H9 (cell line): ENCODE results near the gene ETV6. TPM values are rescaled to one million over a fixed set of nuclear protein-coding genes. Genes with fewer than 3 reads are reported as not detected.

Source experiments
- DNase-seq: peaks from one replicate; pipeline ENCODE4 v3.0.0-alpha.2; 2017
- H2AFZ ChIP-seq: one replicate; pipeline ENCODE4 v1.6.1; 2013; ENCODE audit warnings: mild to moderate bottlenecking, low read length, control low read depth, moderate library complexity
- H2AK5ac ChIP-seq: 2 replicates; pipeline ENCODE4 v1.6.1; 2013; ENCODE audit warnings: low read length, control low read depth, mixed read lengths; ENCODE audit not compliant: insufficient read length
- H2BK120ac ChIP-seq: one replicate; pipeline ENCODE4 v1.6.1; 2013; ENCODE audit warnings: low read depth, mild to moderate bottlenecking, low read length, control low read depth, inconsistent platforms; ENCODE audit not compliant: poor library complexity, severe bottlenecking
- H2BK12ac ChIP-seq: 2 replicates; pipeline ENCODE4 v1.6.1; 2013; ENCODE audit warnings: low read length, control low read depth, mixed read lengths, low read depth; ENCODE audit not compliant: insufficient read length
- H2BK15ac ChIP-seq: 2 replicates; pipeline ENCODE4 v1.6.1; 2013; ENCODE audit warnings: low read depth, low read length, control low read depth
- H2BK20ac ChIP-seq: one replicate; pipeline ENCODE4 v1.6.1; 2013; ENCODE audit warnings: low read depth, mild to moderate bottlenecking, low read length, control low read depth, inconsistent platforms; ENCODE audit not compliant: poor library complexity, severe bottlenecking
- H2BK5ac ChIP-seq: 2 replicates; pipeline ENCODE4 v1.6.1; 2013; ENCODE audit warnings: low read length, control low read depth, mixed read lengths; ENCODE audit not compliant: insufficient read length
- H3K14ac ChIP-seq: 2 replicates; pipeline ENCODE4 v1.6.1; 2013; ENCODE audit warnings: low read length, control low read depth; ENCODE audit not compliant: insufficient read depth
- H3K18ac ChIP-seq: 2 replicates; pipeline ENCODE4 v1.6.1; 2013; ENCODE audit warnings: low read depth, mild to moderate bottlenecking, mixed read lengths, low read length, control low read depth; ENCODE audit not compliant: insufficient read length
- H3K23ac ChIP-seq: 2 replicates; pipeline ENCODE4 v1.6.1; 2013; ENCODE audit warnings: low read length, control low read depth, mixed read lengths, low read depth; ENCODE audit not compliant: insufficient read length
- H3K23me2 ChIP-seq: 2 replicates; pipeline ENCODE4 v1.6.1; 2013; ENCODE audit warnings: low read depth, mild to moderate bottlenecking, mixed read lengths, low read length, control low read depth; ENCODE audit not compliant: insufficient read length, poor library complexity, severe bottlenecking
- H3K27ac ChIP-seq: 2 replicates; pipeline ENCODE4 v1.5.1; 2013; ENCODE audit warnings: low read length, control low read depth, mixed read lengths, low read depth; ENCODE audit not compliant: insufficient read length
- H3K27me3 ChIP-seq: 2 replicates; pipeline ENCODE4 v1.6.1; 2013; ENCODE audit warnings: low read length, control low read depth, inconsistent platforms; ENCODE audit not compliant: insufficient read depth
- H3K4ac ChIP-seq: 2 replicates; pipeline ENCODE4 v1.6.1; 2013; ENCODE audit warnings: low read depth, mild to moderate bottlenecking, control low read depth, inconsistent platforms, low read length, moderate library complexity
- H3K4me1 ChIP-seq: 2 replicates; pipeline ENCODE4 v1.6.1; 2013; ENCODE audit warnings: low read length, control low read depth, inconsistent platforms; ENCODE audit not compliant: insufficient read depth
- H3K4me2 ChIP-seq: 2 replicates; pipeline ENCODE4 v1.6.1; 2013; ENCODE audit warnings: low read length, control low read depth, mixed read lengths; ENCODE audit not compliant: insufficient read length, insufficient read depth
- H3K56ac ChIP-seq: 2 replicates; pipeline ENCODE4 v1.6.1; 2013; ENCODE audit warnings: low read depth, mild to moderate bottlenecking, mixed read lengths, low read length, control low read depth; ENCODE audit not compliant: insufficient read length
- H3K79me1 ChIP-seq: 2 replicates; pipeline ENCODE4 v1.6.1; 2013; ENCODE audit warnings: low read depth, mild to moderate bottlenecking, moderate library complexity, low read length, control low read depth, inconsistent platforms; ENCODE audit not compliant: insufficient read depth, poor library complexity, severe bottlenecking
- H3K79me2 ChIP-seq: 2 replicates; pipeline ENCODE4 v1.6.1; 2013; ENCODE audit warnings: low read length, control low read depth, inconsistent platforms; ENCODE audit not compliant: insufficient read depth
- H3K9ac ChIP-seq: 2 replicates; pipeline ENCODE4 v1.6.1; 2013; ENCODE audit warnings: low read length, control low read depth, mixed read lengths; ENCODE audit not compliant: insufficient read length; ENCODE audit errors: extremely low read depth
- H3K9me3 ChIP-seq: one replicate; pipeline ENCODE4 v1.6.1; 2013; ENCODE audit warnings: low read depth, low read length, inconsistent platforms; ENCODE audit not compliant: control insufficient read depth
- H3T11ph ChIP-seq: one replicate; pipeline ENCODE4 v1.6.1; 2013; ENCODE audit warnings: mild to moderate bottlenecking, low read length, control low read depth, inconsistent platforms
- H4K20me1 ChIP-seq: one replicate; pipeline ENCODE4 v1.6.1; 2013; ENCODE audit not compliant: control insufficient read depth, insufficient read length, insufficient read depth
- H4K5ac ChIP-seq: 2 replicates; pipeline ENCODE4 v1.6.1; 2013; ENCODE audit warnings: low read depth, mild to moderate bottlenecking, mixed read lengths, low read length, control low read depth; ENCODE audit not compliant: insufficient read length
- H4K8ac ChIP-seq: replicated peaks from 2 replicates; pipeline ENCODE4 v1.6.1; 2013; ENCODE audit warnings: low read length, control low read depth, mixed read lengths, low read depth; ENCODE audit not compliant: insufficient read length
- H4K91ac ChIP-seq: 2 replicates; pipeline ENCODE4 v1.6.1; 2013; ENCODE audit warnings: low read depth, mild to moderate bottlenecking, moderate library complexity, mixed read lengths, low read length, control low read depth; ENCODE audit not compliant: insufficient read length
- H3K27ac Mint-ChIP-seq, 3 experiments: 2 replicates in 2 of 3; 3 replicates in 1 of 3; pipeline ENCODE4 v1.8.0; 2020 to 2021; ENCODE audit warnings: mixed read lengths in 3 of 3, mild to moderate bottlenecking in 1 of 3, moderate library complexity in 1 of 3
- H3K27me3 Mint-ChIP-seq: 2 replicates; pipeline ENCODE4 v1.8.0; 2021; ENCODE audit warnings: low read depth, mild to moderate bottlenecking, moderate library complexity, mixed read lengths
- H3K36me3 Mint-ChIP-seq, 3 experiments: 2 replicates in 2 of 3; 3 replicates in 1 of 3; pipeline ENCODE4 v1.8.0; 2020 to 2021; ENCODE audit warnings: low read depth in 3 of 3, mixed read lengths in 3 of 3; ENCODE audit not compliant: insufficient read depth in 1 of 3
- H3K4me1 Mint-ChIP-seq, 2 experiments: 2 replicates each; pipeline ENCODE4 v1.8.0; 2020; ENCODE audit warnings: mixed read lengths in 2 of 2
- H3K4me3 Mint-ChIP-seq, 2 experiments: 2 replicates in 1 of 2; 3 replicates in 1 of 2; pipeline ENCODE4 v1.8.0; 2020 to 2021; ENCODE audit warnings: mild to moderate bottlenecking in 2 of 2, mixed read lengths in 2 of 2, moderate library complexity in 1 of 2
- H3K9me3 Mint-ChIP-seq, 2 experiments: 2 replicates in 1 of 2; 3 replicates in 1 of 2; pipeline ENCODE4 v1.8.0; 2020; ENCODE audit warnings: mild to moderate bottlenecking in 2 of 2, mixed read lengths in 2 of 2, moderate library complexity in 1 of 2
- CTCF ChIP-seq: fragments of 200-600 bp; sonication (generic); conservative IDR thresholded peaks from 3 replicates; pipeline ENCODE4 v1.8.0; 2021; ENCODE audit warnings: antibody characterized with exemption, mild to moderate bottlenecking
- WGBS: extraction: QIAGEN DNeasy Blood & Tissue Kit; methylation state at CpG from one replicate; pipeline ENCODE4 v1.1.7; 2013; ENCODE audit warnings: missing lambda C conversion rate, low lambda C conversion rate, mixed read lengths; ENCODE audit not compliant: insufficient read length; ENCODE audit errors: extremely low coverage; 5-methylcytosine and 5-hydroxymethylcytosine counted together
- total RNA-seq: library from RNA; stranded (reverse); gene quantifications from 2 replicates; pipeline ENCODE4 v1.2.1, GENCODE V29; 2021

ETV6 gene
- total RNA-seq, 1 experiment from 2014 or later: 28.7 TPM

DNA sequence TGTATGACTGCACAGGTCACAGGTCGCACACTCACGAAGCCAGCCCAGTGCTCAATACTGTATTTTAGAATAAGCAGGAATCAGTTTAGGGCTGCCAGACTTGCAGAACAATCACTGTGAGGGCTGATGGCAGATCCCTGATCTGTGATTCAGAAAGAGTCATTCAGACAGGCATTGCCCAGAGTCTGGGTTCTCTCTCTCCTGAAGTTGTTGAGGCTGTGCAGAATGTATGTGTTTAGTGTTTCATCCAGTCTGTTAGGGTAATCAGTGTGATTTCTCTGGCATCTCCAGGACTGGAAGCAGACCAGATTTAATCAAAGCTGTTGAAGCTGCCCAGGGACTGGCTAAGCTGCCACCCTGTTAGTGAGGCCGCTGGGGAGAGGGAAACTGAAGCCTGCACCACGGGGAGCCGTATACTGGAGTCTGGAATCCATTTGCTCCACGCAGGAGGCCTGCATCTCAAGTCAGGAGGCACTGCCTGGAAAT is 69.3 kb downstream of the ETV6 start:
- no peak for TF ChIP-seq CTCF

More for the DNA sequence above, 69.3 kb downstream of the ETV6 start:
- Histone ChIP-seq H2BK5ac (no peak overlapping the region), H2BK15ac (no peak overlapping the region), H3K4me2 (no peak overlapping the region), H3K18ac (no peak overlapping the region), H3K9ac (no peak overlapping the region), H3T11ph (no peak overlapping the region), H3K4ac (no peak overlapping the region), H3K23ac (no peak overlapping the region), H2BK12ac (no peak overlapping the region), H3K27me3 (no peaks in the 10 kb centered on the region), H3K4me1 (peaks cover 10% of the 10 kb centered on the region; the same call in 1 of the 2 replicates), H3K79me1 (no peaks in the 10 kb centered on the region), H3K14ac (no peak overlapping the region), H2BK20ac (no peak overlapping the region), H4K20me1 (no peaks in the 10 kb centered on the region), H2BK120ac (no peak overlapping the region), H3K27ac (no peak overlapping the region), H3K9me3 (no peaks in the 10 kb centered on the region), H3K79me2 (no peaks in the 10 kb centered on the region), H4K5ac (no peak overlapping the region), H4K91ac (no peak overlapping the region), H2AK5ac (no peak overlapping the region), H4K8ac (no peak overlapping the region), H2AFZ (no peak overlapping the region), H3K23me2 (no peaks in the 10 kb centered on the region), H3K56ac (no peak overlapping the region)
- peak overlapping the region; percentile 31 to 71 (median 60); a peak in 2 of 7 replicates for H3K27ac Mint-ChIP-seq
- no peaks in the 10 kb centered on the region for H3K9me3 Mint-ChIP-seq
- no peak overlapping the region for H3K4me3 Mint-ChIP-seq
- peaks cover 0 to 4% (median 0%) of the 10 kb centered on the region in 3 experiments; a peak in 3 of 7 replicates for H3K36me3 Mint-ChIP-seq
- DNase-seq: no peak
- no peaks in the 10 kb centered on the region for H3K27me3 Mint-ChIP-seq
- H3K4me1 Mint-ChIP-seq: peaks cover 27 to 36% of the 10 kb centered on the region in 2 experiments
- no CpG with 5 or more reads among the region's 6 CpGs for WGBS
